K562 (cell line): ENCODE data around the gene ZMYND15. TPM values are rescaled to one million over a fixed set of nuclear protein-coding genes. Genes with fewer than 3 reads are reported as not detected.

ENCODE experiments used
- ATAC-seq: fragments of 200-7000 bp; cut with Tn5 transposase; 3 replicates; pipeline ENCODE4 v1.9.1; 2020; ENCODE audit warnings: moderate library complexity
- BruUV-seq: library from RNA; stranded (reverse); fragments of 400-500 nt; replicated peaks from 2 replicates; lab custom pipeline; 2021; lab: Mats Ljungman, UMichigan
- CTCF ChIA-PET: fragments of 300-600 bp; formaldehyde crosslinking; extraction: SDS; loops from one replicate; lab custom pipeline; 2021; ENCODE audit warnings: low intra/inter-chr PET ratio; lab: Yijun Ruan, JAX
- POLR2A ChIA-PET: fragments of 300-600, 350-650 bp; sonication (Branson Sonifier 250); formaldehyde crosslinking; extraction: SDS; loops from one replicate; lab custom pipeline; 2021; ENCODE audit warnings: antibody characterized with exemption, inconsistent platforms; lab: Yijun Ruan, JAX
- DNase-seq, 4 experiments: peaks; one replicate each; pipeline versions ENCODE4 v3.0.0 to v3.0.0-alpha.2; 2011 to 2018; ENCODE audit warnings: low spot score in 3 of 4, mixed read lengths in 3 of 4; ENCODE audit errors: extremely low read depth in 1 of 4
- FAIRE-seq: peaks from 2 replicates; lab custom pipeline; 2011; peaks lifted over from hg19 to GRCh38; lab: Jason Lieb, UNC
- H2AFZ ChIP-seq: 2 replicates; pipeline ENCODE4 v1.6.0; 2011; ENCODE audit warnings: low read depth, low read length, control low read depth, inconsistent platforms
- H3K27ac ChIP-seq: fragments of 200-600 bp; 3 replicates; pipeline ENCODE4 v1.8.0; 2011; ENCODE audit warnings: low read depth, mild to moderate bottlenecking, control low read depth, inconsistent platforms, low read length, moderate library complexity, mixed read lengths; ENCODE audit errors: extremely low read depth
- H3K27me3 ChIP-seq, 2 experiments: fragments of 300-600 bp in 1 of 2; 2 replicates in 1 of 2; 3 replicates in 1 of 2; pipeline versions ENCODE4 v1.6.0 to v1.8.0; 2011; ENCODE audit warnings: inconsistent platforms in 2 of 2, low read length in 2 of 2, mild to moderate bottlenecking in 1 of 2, mixed read lengths in 1 of 2, moderate library complexity in 1 of 2; ENCODE audit not compliant: control insufficient read depth in 2 of 2, insufficient read depth in 2 of 2
- H3K36me3 ChIP-seq: fragments of 300-600 bp; 3 replicates; pipeline ENCODE4 v1.8.0; 2011; ENCODE audit warnings: mild to moderate bottlenecking, low read length, inconsistent platforms; ENCODE audit not compliant: control insufficient read depth, insufficient read depth
- H3K4me1 ChIP-seq, 2 experiments: fragments of 200-600 bp in 1 of 2; replicated peaks in 1 of 2; 2 replicates in 1 of 2; 3 replicates in 1 of 2; pipeline versions ENCODE4 v1.5.1 to v1.8.0; 2011; ENCODE audit warnings: inconsistent platforms in 2 of 2, low read length in 2 of 2, mild to moderate bottlenecking in 1 of 2, mixed read lengths in 1 of 2, moderate library complexity in 1 of 2; ENCODE audit not compliant: control insufficient read depth in 2 of 2, insufficient read depth in 2 of 2
- H3K4me2 ChIP-seq: 2 replicates; pipeline ENCODE4 v1.6.1; 2011; ENCODE audit warnings: low read length, control low read depth, inconsistent platforms, mixed read lengths; ENCODE audit not compliant: insufficient read depth
- H3K4me3 ChIP-seq: fragments of 200-600 bp; sonication (generic), shearing (Covaris generic); 2 replicates; pipeline ENCODE4 v1.5.1; 2016; ENCODE audit warnings: control low read depth, inconsistent platforms
- H3K79me2 ChIP-seq: fragments of 200-600 bp; 3 replicates; pipeline ENCODE4 v1.8.0; 2011; ENCODE audit warnings: low read length, inconsistent platforms; ENCODE audit not compliant: control insufficient read depth, insufficient read depth
- H3K9ac ChIP-seq, 2 experiments: 2 replicates each; pipeline versions ENCODE4 v1.6.0 to v1.6.1; 2011; ENCODE audit warnings: low read depth in 2 of 2, low read length in 2 of 2, control low read depth in 1 of 2, inconsistent platforms in 1 of 2, mild to moderate bottlenecking in 1 of 2, mixed read lengths in 1 of 2; ENCODE audit not compliant: insufficient read depth in 1 of 2
- H3K9me1 ChIP-seq: one replicate; pipeline ENCODE4 v1.6.0; 2011; ENCODE audit warnings: inconsistent platforms, mild to moderate bottlenecking, low read length, moderate library complexity; ENCODE audit not compliant: control insufficient read depth, insufficient read depth
- H3K9me3 ChIP-seq: replicated peaks from 2 replicates; pipeline ENCODE4 v1.5.1; 2011; ENCODE audit warnings: low read depth, low read length, inconsistent platforms; ENCODE audit not compliant: control insufficient read depth, insufficient read depth
- H4K20me1 ChIP-seq: replicated peaks from 2 replicates; pipeline ENCODE4 v1.6.1; 2011; ENCODE audit warnings: low read length, inconsistent platforms, mixed read lengths; ENCODE audit not compliant: control insufficient read depth, insufficient read depth
- C11orf30 ChIP-seq: fragments of 450-650 bp; IDR thresholded peaks from 2 replicates; pipeline ENCODE4 v1.6.1; 2016; ENCODE audit warnings: low read depth, mild to moderate bottlenecking
- CTBP1 ChIP-seq: fragments of 450-650 bp; IDR thresholded peaks from 2 replicates; pipeline ENCODE4 v1.6.1; 2016; ENCODE audit warnings: borderline replicate concordance
- GATAD2A ChIP-seq: fragments of 450-650 bp; IDR thresholded peaks from 2 replicates; pipeline ENCODE4 v1.6.1; 2017
- GTF2F1 ChIP-seq: IDR thresholded peaks from 2 replicates; pipeline ENCODE4 v1.6.1; 2011; ENCODE audit warnings: low read depth, low read length, improper control_type of control experiment
- HNRNPUL1 ChIP-seq: fragments of 200-400 bp; formaldehyde crosslinking; IDR thresholded peaks from 2 replicates; pipeline ENCODE4 v1.6.1; 2017; ENCODE audit warnings: low read length
- KDM5B ChIP-seq: fragments of 200-600 bp; sonication (generic); IDR thresholded peaks from 2 replicates; pipeline ENCODE4 v1.6.1; 2012; ENCODE audit warnings: low read depth, mild to moderate bottlenecking, moderate library complexity, low read length, control low read depth, inconsistent platforms; ENCODE audit not compliant: insufficient replicate concordance
- RCOR1 ChIP-seq, 2 experiments: IDR thresholded peaks; 2 replicates each; pipeline ENCODE4 v1.6.1; 2012; ENCODE audit warnings: low read depth in 2 of 2, low read length in 2 of 2, borderline replicate concordance in 1 of 2, improper control_type of control experiment in 1 of 2
- SPI1 ChIP-seq: IDR thresholded peaks from 2 replicates; pipeline ENCODE4 v1.6.1; 2011; ENCODE audit warnings: low read depth, low read length, control low read depth, borderline replicate concordance
- USF1 ChIP-seq: sonication (generic); formaldehyde crosslinking; IDR thresholded peaks from 2 replicates; pipeline ENCODE4 v1.9.0; 2022; ENCODE audit warnings: mild to moderate bottlenecking, missing genetic modification reagents
- ZNF75A ChIP-seq: fragments of 450-650 bp; formaldehyde crosslinking; IDR thresholded peaks from 2 replicates; pipeline ENCODE4 v1.4.0; 2020; ENCODE audit warnings: mild to moderate bottlenecking
- ZSCAN29 ChIP-seq: fragments of 450-650 bp; IDR thresholded peaks from 2 replicates; pipeline ENCODE4 v1.6.1; 2017
- WGBS: fragments of 100-300 bp; shearing (Covaris generic); methylation state at CpG from one replicate; pipeline ENCODE4 v1.1.6; 2016; ENCODE audit warnings: low coverage, mixed read lengths; ENCODE audit not compliant: insufficient coverage; ENCODE audit errors: missing lambda C conversion rate; 5-methylcytosine and 5-hydroxymethylcytosine counted together
- in situ Hi-C: fragments of 300-500 bp; cut with MboI; formaldehyde crosslinking; loops from 4 replicates; pipeline ENCODE4 v1.15.0; 2018; ENCODE audit warnings: inconsistent platforms, mixed read lengths
- intact Hi-C: fragments of 100-400 bp; cut with micrococcal nuclease; formaldehyde crosslinking; loops from 2 replicates; pipeline ENCODE4 v1.14.2; 2022
- polyA plus RNA-seq, 8 experiments: library from polyadenylated mRNA; depleted of rRNA in 4 of 8; stranded (reverse) in 5 of 8; unstranded in 3 of 8; fragments of >200 nt; fragmentation: Nextera tagmentation in 2 of 8; fragmentation: Illumina TruSeq in 1 of 8; extraction: Ambion mirVana in 2 of 8; extraction: Trizol in 1 of 8; gene quantifications; 2 replicates each; pipeline versions ENCODE4 v1.2.1 to v1.2.3, GENCODE V29; 2011 to 2014; ENCODE audit warnings: inconsistent platforms in 1 of 8, missing spikeins in 1 of 8
- total RNA-seq, 7 experiments: library from RNA; depleted of rRNA in 6 of 7; stranded (reverse); fragments of >200 nt in 6 of 7; fragmentation: Illumina TruSeq in 2 of 7; extraction: Trizol in 2 of 7; gene quantifications; 2 replicates each; pipeline versions ENCODE4 v1.2.1 to v1.2.3, GENCODE V29; 2011 to 2021; ENCODE audit warnings: low replicate concordance in 1 of 7

Gene ZMYND15
- total and polyA plus RNA-seq, 9 of the 15 experiments (the other 6 are each of a cell fraction or from before 2014, with no cell fraction given), result 0.09 TPM; not detected in 8

- H3K27me3 ChIP-seq, result no peaks in the 10 kb centered on the region
- in situ Hi-C loops, result loop anchor here (5.0 kb wide), 1 partner anchor 171 kb away; no protein-coding TSS in a partner anchor
- no peak overlapping the region for H3K27ac ChIP-seq
- no peaks in the 10 kb centered on the region for H3K9me1 ChIP-seq
- H4K20me1 ChIP-seq, result 0 out of 2 replicates have a peak, but pooled peaks cover 4% of the 10 kb centered on the region
- no peak overlapping the region for H3K4me3 ChIP-seq
- H3K4me2 ChIP-seq, result no peak overlapping the region; the same call in 1 of the 2 replicates
- ChIA-PET POLR2A (no interaction called here), CTCF (no interaction called here)
- no peak for ATAC-seq
- H2AFZ ChIP-seq, result no peak overlapping the region
- no peaks in the 10 kb centered on the region for H3K9me3 ChIP-seq
- FAIRE-seq, result no peak
- H3K36me3 ChIP-seq, result no peaks in the 10 kb centered on the region
- H3K79me2 ChIP-seq, result no peaks in the 10 kb centered on the region
- DNase-seq, result no peak
- no TSS peak for BruUV-seq
- TF ChIP-seq SPI1 (0 out of 2 replicates have a peak, but pooled peaks have one; percentile 25), GATAD2A (no peak), KDM5B (no peak), HNRNPUL1 (no peak), RCOR1 (IDR thresholded peaks at IDR 0.05; ENCODE audit: borderline replicate concordance in 1 of 2, low read depth in 2 of 2, low read length in 2 of 2) (0 out of 4 replicates have a peak, but pooled peaks of 1 of the 2 experiments have one; percentile 21), USF1 (peak; percentile 41; the same call in 1 of the 2 replicates), ZSCAN29 (no peak), CTBP1 (peak; percentile 35; the same call in 1 of the 2 replicates), C11orf30 (peak; percentile 10; the same call in 1 of the 2 replicates), GTF2F1 (no peak), ZNF75A (no peak)
- WGBS, result 24% methylated on average over 5 of the region's 6 CpGs
- no peak overlapping the region for H3K9ac ChIP-seq
- peaks cover 3 to 21% of the 10 kb centered on the region in 2 experiments; a peak in 4 of 5 replicates for H3K4me1 ChIP-seq
- intact Hi-C loops, result loop anchor here (2.0 kb wide), 2 partner anchors 19 to 79 kb away; partner anchors contain the start of gene MED11
Observed at GRCh38 chr17:4711661-4712181, 27.9 kb upstream of the ZMYND15 start.
